Kidney epithelial cell (primary cell): Measurements from ENCODE around the gene DNAJB8. TPM values are rescaled to one million over a fixed set of nuclear protein-coding genes. Genes with fewer than 3 reads are reported as not detected.

ENCODE experiments used
- DNase-seq: peaks from one replicate; pipeline ENCODE4 v3.0.0-alpha.2; 2010; ENCODE audit warnings: low read depth
- H3K27me3 ChIP-seq: 2 replicates; pipeline ENCODE4 v1.6.0; 2011; ENCODE audit warnings: low read length; ENCODE audit not compliant: control insufficient read depth, insufficient read depth
- H3K36me3 ChIP-seq: 2 replicates; pipeline ENCODE4 v1.5.1; 2011; ENCODE audit warnings: low read length; ENCODE audit not compliant: control insufficient read depth, insufficient read depth
- H3K4me3 ChIP-seq: 2 replicates; pipeline ENCODE4 v1.5.1; 2011; ENCODE audit warnings: low read depth, mild to moderate bottlenecking, control low read depth, low read length
- CTCF ChIP-seq: IDR thresholded peaks from 2 replicates; pipeline ENCODE4 v1.5.1; 2011; ENCODE audit warnings: mild to moderate bottlenecking, moderate library complexity, low read length, control low read depth, inconsistent platforms; ENCODE audit not compliant: insufficient read depth, poor library complexity, severe bottlenecking
- total RNA-seq: library from RNA; depleted of rRNA; stranded (reverse); fragments of >200 nt; gene quantifications from 2 replicates; pipeline ENCODE4 v1.2.3, GENCODE V29; 2015

The DNAJB8 gene
- total RNA-seq, 1 donor from 2014 or later: not detected

DNA sequence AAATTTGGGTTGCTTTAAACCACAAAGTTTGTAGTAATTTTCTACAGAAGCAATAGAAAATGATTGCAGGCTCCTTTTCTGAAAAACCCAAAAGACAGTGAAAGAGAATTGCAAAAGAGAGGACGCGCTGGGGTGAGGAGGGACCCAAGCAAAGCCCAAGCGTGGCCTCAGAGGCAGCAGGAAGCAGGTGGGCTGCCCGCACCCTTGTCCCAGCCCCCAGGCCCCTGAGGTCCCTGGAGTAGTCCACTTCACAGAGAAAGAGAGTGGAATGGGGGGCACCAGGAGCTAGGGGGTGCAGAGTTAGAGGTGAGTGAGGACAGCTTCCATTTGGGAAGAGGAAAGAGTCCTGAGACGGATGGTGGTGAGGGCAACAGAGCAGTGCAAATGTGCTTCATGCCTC, 11.6 kb downstream of the DNAJB8 start:
- Histone ChIP-seq H3K4me3 (no peak overlapping the region), H3K36me3 (no peaks in the 10 kb centered on the region), H3K27me3 (peaks cover 41% of the 10 kb centered on the region)
- DNase-seq: no peak
- TF ChIP-seq CTCF: no peak

- TF ChIP-seq CTCF: no peak
- H3K4me3 ChIP-seq: no peak overlapping the region
- peaks cover 37% of the 10 kb centered on the region for H3K27me3 ChIP-seq
- DNase-seq: no peak
- H3K36me3 ChIP-seq: no peaks in the 10 kb centered on the region
Measured at GRCh38 chr3:128454310-128454618, 12.4 kb downstream of the DNAJB8 start.

GRCh38 chr3:128453501-128454309, 13.0 kb downstream of the DNAJB8 start:
- Histone ChIP-seq H3K4me3 (no peak overlapping the region), H3K27me3 (peaks cover 35% of the 10 kb centered on the region), H3K36me3 (no peaks in the 10 kb centered on the region)
- no peak for TF ChIP-seq CTCF
- DNase-seq: no peak

GRCh38 chr3:128452678-128453275, 13.9 kb downstream of the DNAJB8 start:
- DNase-seq: no peak
- Histone ChIP-seq H3K27me3 (peaks cover 30% of the 10 kb centered on the region), H3K4me3 (no peak overlapping the region), H3K36me3 (no peaks in the 10 kb centered on the region)
- no peak for TF ChIP-seq CTCF

DNA sequence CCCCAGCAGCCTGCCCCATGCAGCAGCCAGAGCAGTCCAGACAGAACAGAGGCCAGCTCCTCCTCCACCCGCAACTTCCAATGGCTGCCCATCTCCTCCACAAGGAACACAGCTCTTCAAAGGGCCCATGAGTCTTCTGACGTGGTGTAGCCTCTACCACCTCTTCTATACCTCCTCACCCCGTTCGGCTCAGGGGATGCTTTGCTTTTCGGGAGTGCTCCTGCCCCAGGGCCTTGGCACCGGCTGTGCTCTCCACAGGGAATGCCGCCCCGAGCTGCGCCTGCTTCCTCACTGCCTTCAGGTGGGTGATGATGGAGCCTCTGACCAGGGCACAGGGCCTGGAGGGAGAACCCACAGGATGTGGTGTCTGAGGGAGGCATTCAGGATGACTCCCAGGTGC, 14.6 kb downstream of the DNAJB8 start:
- Histone ChIP-seq H3K27me3 (peaks cover 25% of the 10 kb centered on the region), H3K36me3 (no peaks in the 10 kb centered on the region), H3K4me3 (no peak overlapping the region)
- no peak for DNase-seq
- no peak for TF ChIP-seq CTCF
